Epithelial cell of esophagus (primary cell): Measurements from ENCODE around the gene CCL26.
A peak's percentile ranks its signal among the peaks of the same experiment; 100 is the strongest.
"Not testable (repeated sequence)": the region's sequence is repeated elsewhere in the genome, so short reads cannot be mapped to it uniquely, and the experiment has no call there.

Source experiments
- DNase-seq: peaks from one replicate; pipeline ENCODE4 v3.0.0; 2010; ENCODE audit warnings: low read depth
- H3K4me3 ChIP-seq: 2 replicates; pipeline ENCODE4 v1.5.1; 2011; ENCODE audit warnings: mild to moderate bottlenecking, low read length, control low read depth
- TF ChIP-seq, protein P1 (sequence below): IDR thresholded peaks from 2 replicates; pipeline ENCODE4 v1.5.1; 2011; ENCODE audit warnings: low read depth, mild to moderate bottlenecking, low read length, control low read depth, inconsistent platforms; ENCODE audit not compliant: insufficient read depth; ENCODE audit errors: missing control alignments

The CCL26 gene

DNA sequence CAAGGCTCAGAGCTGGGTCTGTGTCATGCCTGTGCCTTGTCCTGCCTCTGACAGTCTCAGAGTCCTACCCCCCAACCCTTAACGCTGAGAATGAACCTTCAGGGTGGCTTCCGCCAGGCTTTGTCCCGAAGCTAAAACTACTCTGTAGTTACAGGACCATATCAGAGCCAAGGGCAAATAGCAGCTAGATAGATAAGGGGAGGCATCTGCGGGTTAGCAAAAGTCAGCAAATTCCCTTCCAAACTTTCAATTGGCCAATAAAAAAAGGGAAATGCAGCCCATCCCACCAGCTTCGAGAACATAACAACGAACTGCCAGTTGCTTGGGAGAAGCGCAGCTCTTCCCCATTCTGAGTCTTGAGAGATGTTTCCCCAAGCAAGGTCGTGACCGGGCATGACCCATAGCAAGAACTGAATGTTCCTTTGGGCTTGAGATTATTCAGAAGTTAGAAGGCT is 23.8 kb upstream of the CCL26 start:
- no peak overlapping the region for H3K4me3 ChIP-seq
- no peak for DNase-seq
- TF ChIP-seq, protein P1, sequence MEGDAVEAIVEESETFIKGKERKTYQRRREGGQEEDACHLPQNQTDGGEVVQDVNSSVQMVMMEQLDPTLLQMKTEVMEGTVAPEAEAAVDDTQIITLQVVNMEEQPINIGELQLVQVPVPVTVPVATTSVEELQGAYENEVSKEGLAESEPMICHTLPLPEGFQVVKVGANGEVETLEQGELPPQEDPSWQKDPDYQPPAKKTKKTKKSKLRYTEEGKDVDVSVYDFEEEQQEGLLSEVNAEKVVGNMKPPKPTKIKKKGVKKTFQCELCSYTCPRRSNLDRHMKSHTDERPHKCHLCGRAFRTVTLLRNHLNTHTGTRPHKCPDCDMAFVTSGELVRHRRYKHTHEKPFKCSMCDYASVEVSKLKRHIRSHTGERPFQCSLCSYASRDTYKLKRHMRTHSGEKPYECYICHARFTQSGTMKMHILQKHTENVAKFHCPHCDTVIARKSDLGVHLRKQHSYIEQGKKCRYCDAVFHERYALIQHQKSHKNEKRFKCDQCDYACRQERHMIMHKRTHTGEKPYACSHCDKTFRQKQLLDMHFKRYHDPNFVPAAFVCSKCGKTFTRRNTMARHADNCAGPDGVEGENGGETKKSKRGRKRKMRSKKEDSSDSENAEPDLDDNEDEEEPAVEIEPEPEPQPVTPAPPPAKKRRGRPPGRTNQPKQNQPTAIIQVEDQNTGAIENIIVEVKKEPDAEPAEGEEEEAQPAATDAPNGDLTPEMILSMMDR: no peak

DNA sequence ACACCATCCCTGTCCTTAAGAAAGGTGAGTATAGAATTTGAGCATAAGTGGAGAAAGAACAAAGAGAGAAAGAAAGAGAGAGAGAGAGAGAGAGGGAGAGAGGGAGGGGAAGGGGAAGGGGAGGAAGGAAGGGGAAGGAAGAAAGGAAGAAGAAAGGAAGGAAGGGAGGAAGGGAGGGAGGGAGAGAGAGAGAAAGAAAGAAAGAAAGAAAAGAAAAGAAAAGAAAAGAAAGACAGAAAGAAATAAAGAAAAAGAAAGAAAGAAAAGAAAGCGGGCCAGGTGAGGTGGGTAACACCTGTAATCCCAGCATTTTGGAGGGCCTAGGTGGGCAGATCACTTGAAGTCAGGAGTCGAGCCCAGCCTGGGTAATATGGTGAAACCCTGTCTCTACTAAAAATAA is 21.7 kb upstream of the CCL26 start:
- TF ChIP-seq, protein P1: no peak
- no peak overlapping the region for H3K4me3 ChIP-seq
- no peak for DNase-seq

DNA sequence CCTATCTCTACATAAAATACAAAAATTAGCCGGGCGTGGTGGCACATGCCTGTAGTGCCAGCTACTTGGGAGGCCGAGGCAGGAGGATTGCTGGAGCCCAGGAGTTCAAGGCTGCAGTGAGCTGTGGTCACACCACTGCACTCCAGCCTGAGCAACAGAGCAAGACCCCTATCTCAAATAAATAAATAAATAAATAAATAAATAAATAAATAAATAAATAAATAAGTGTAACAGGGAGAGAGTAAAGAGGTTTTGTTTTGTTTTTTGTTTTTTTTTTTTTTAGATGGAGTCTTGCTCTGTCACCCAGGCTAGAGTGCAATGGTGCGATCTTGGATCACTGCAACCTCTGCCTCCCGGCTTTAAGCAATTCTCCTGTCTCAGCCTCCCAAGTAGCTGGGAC is 20.6 kb upstream of the CCL26 start:
- not testable (repeated sequence) for DNase-seq, H3K4me3 ChIP-seq

DNA sequence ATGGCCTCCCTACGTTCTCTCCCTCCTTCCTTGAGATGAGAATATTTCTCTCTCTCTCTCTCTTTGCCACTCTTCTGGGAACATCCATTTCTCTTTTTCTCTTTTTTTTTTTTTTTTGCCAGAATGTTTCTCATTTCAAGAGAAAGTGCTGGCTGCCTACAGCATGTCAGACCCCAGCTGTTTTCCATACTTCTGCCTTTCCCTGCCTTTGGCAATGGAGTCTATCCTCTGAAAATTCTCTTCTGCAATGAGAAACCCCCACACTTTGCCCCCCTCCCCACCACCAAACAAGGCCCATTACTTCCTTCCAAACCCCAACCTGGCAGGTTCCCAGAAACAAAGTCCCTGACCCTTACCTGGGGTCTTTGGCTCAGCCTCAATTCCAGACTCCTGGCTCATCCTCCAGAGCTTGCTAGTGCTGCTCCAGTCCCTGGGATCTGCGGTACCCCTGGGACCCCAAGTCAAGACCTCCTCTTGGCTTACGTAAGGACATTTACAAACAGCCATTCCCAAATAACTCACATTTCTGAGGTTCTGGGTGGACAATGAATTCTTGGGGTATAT is 17.4 kb upstream of the CCL26 start:
- no peak overlapping the region for H3K4me3 ChIP-seq
- no peak for DNase-seq
- TF ChIP-seq, protein P1: no peak

DNA sequence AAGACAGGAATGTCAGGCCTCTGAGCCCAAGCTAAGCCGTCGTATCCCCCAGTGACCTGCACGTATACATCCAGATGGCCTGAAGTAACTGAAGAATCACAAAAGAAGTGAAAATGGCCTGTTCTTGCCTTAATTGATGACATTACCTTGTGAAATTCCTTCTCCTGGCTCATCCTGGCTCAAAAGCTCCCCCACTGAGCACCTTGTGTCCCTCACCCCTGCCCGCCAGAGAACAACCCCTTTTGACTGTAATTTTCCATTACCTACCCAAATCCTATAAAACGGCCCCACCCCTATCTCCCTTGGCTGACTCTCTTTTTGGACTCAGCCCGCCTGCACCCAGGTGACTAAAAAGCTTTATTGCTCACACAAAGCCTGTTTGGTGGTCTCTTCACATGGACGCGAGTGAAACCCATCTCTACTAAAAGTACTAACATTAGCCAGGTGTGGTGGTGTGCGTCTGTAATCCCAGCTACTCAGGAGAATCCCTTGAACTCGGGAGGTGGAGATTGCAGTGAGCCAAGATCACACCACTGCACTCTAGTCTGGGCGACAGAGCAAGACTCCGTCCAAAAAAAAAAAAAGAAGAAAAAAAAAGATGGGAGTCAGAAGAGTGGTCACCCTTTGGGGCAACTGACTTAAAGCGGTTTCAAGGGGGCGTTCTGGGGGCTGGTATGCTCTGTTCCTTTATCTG is 16.3 kb upstream of the CCL26 start:
- not testable (repeated sequence) for DNase-seq, H3K4me3 ChIP-seq

DNA sequence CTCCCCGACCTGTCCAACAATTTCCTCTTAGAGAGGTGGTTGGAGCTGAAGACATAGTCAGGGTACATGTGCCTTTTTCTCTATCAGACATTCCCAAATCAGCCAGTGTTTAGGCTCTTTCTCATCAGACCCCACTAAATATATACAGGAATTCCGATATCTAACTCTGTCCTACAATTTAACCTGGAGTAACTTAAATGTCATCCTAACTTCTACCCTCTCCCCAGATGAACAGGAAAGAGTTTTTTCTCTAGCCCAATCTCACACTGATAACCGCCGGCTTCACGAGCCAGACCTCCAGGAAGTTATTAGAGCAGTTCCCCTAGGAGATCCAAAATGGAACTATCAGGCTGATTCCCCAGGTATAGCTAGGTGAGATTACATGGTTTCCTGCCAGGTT is 11.0 kb upstream of the CCL26 start:
- H3K4me3 ChIP-seq, DNase-seq: not testable (repeated sequence)

DNA sequence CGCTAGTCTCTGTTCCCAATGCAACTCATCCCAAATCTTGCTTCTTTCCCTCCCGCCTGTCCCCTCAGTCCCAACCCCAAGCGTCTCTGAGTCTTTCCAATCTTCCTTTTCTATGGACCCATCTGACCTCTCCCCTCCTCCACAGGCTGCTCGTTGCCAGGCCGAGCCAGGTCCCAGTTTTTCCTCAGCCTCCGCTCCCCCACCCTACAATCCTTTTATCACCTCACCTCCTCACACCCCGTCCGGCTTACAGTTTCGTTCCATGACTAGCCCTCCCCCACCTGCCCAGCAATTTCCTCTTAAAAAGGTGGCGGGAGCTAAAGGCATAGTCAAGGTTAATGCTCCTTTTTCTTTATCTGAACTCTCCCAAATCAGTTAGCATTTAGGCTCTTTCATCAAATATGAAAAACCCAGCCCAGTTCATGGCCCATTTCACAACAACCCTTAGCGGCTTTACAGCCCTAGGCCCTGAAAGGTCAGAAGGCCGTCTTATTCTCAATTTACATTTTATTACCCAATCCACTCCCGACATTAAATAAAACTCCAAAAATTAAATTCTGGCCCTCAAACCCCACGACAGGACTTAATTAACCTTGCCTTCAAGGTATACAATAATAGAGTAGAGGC is 8.7 kb upstream of the CCL26 start:
- DNase-seq, H3K4me3 ChIP-seq: not testable (repeated sequence)

DNA sequence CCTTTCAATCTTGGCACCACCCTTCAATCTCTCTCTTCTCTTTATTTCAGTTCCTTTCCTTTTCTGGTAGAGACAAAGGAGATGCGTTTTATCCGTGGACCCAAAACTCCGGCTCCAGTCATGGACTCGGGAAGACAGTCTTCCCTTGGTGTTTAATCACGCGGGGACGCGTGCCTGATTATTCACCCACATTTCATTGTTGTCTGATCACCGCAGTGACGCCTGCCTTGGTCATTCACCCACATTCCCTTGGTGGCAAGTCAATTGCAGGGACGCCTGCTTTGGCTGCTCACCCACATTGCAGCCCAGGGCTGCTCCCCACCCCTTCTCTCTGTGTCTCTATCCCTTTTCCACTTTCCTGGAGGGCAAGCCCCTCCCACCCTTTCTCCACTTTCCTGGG is 7.5 kb upstream of the CCL26 start:
- not testable (repeated sequence) for H3K4me3 ChIP-seq
- DNase-seq: peak; percentile 61

DNA sequence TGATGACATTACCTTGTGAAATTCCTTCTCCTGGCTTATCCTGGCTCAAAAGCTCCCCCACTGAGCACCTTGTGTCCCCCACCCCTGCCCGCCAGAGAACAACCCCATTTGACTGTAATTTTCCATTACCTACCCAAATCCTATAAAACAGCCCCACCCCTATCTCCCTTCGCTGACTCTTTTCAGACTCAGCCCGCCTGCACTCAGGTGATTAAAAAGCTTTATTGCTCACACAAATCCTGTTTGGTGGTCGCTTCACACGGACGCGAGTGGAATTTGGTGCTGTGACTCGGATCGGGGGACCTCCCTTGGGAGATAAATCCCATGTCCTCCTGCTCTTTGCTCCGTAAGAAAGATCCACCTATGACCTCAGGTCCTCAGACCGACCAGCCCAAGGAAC is 7.0 kb upstream of the CCL26 start:
- not testable (repeated sequence) for H3K4me3 ChIP-seq, DNase-seq

DNA sequence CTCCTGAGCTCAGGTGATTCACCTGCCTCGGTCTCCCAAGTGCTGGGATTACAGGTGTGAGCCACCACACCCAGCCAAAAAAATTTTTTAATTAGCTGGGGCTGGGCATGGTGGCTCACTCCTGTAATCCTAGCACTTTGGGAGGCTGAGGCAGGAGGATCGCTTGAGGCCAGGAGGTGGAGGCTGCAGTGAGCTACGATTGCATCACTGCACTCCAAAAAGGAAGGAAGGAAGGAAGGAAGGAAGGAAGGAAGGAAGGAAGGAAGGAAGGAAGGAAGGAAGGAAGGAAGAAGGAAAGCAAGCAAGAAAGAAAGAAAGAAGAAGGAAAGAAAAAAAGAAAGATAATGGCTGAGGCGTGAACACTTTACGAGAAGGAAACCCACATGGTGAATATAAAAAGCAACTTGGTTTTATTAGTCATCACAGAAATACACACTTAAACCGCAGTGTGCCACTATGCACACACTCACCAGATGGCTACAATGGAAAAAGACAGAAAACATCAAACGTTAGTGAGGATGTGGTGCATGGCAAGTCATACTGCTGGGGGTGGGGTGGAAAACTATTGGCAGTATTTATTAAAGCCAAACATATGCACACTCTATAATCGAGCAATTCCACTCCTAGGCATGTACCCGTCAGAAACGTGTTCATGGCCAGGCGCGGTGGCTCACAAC is 4.4 kb upstream of the CCL26 start:
- no peak overlapping the region for H3K4me3 ChIP-seq
- TF ChIP-seq, protein P1: no peak
- peak; percentile 58 for DNase-seq

DNA sequence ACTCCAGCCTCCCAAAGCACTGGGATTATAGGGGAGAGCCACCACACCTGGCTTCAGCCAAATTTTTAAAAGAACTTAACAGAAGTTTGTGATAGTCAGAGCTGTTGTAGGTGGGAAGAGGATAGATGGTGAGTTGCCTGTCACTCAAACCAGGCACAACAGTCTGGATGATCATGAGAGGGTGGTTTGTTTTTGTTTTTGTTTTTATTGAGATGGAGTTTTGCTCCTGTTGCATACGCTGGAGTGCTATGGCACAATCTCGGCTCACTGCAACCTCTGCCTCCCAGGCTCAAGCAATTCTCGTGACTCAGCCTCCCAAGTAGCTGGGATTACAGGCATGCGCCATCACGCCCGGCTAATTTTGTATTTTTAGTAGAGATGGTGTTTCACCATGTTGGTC is 1.9 kb upstream of the CCL26 start:
- peak; percentile 57 for DNase-seq
- H3K4me3 ChIP-seq: not testable (repeated sequence)
